ENCODE data around the gene SPIN1. TPM values are rescaled to one million over a fixed set of nuclear protein-coding genes. Genes with fewer than 3 reads are reported as not detected.

The SPIN1 gene
- total and polyA plus RNA-seq, 2 experiments from 2014 or later = 59.8 to 119 TPM

DNA sequence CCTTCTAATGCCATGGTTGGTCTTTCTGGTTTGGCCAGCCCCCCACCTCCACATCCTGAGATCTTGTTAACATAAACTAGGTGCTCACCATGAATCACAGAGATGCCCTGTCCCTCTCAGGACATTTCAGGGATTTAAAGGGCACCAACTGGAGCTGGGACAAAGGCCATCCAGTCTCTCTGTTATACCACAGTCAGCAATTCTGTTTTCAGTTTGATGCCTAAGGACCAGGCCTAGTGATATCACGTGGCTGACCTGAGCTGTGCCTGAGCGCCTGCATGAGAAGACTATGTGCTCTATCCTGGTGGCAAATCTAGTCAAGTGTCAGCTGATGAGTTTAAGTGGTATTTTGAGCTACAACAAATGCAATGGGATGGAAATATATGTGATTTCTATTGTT, 26.1 kb downstream of the SPIN1 start:
- peaks cover 100% of the 10 kb centered on the region for H3K79me2 ChIP-seq
- H3K9me2 ChIP-seq (replicated peaks; ENCODE audit: insufficient read depth) = no peaks in the 10 kb centered on the region
- no peaks in the 10 kb centered on the region for H3K36me3 ChIP-seq (replicated peaks; ENCODE audit: insufficient read depth, low read depth)
- H2AFZ ChIP-seq = no peak overlapping the region
- no peaks in the 10 kb centered on the region for H3K27me3 ChIP-seq
- peaks cover 66% of the 10 kb centered on the region for H4K20me1 ChIP-seq (ENCODE audit: insufficient read depth, poor library complexity, severe bottlenecking)
- no peak for DNase-seq (ENCODE audit: low spot score)
- H3K4me1 ChIP-seq (ENCODE audit: insufficient read depth) = peaks cover 14% of the 10 kb centered on the region
- no peak overlapping the region for H3K4me3 ChIP-seq
- no peaks in the 10 kb centered on the region for H3K9me3 ChIP-seq (ENCODE audit: low read depth)
- TF ChIP-seq, protein P1, sequence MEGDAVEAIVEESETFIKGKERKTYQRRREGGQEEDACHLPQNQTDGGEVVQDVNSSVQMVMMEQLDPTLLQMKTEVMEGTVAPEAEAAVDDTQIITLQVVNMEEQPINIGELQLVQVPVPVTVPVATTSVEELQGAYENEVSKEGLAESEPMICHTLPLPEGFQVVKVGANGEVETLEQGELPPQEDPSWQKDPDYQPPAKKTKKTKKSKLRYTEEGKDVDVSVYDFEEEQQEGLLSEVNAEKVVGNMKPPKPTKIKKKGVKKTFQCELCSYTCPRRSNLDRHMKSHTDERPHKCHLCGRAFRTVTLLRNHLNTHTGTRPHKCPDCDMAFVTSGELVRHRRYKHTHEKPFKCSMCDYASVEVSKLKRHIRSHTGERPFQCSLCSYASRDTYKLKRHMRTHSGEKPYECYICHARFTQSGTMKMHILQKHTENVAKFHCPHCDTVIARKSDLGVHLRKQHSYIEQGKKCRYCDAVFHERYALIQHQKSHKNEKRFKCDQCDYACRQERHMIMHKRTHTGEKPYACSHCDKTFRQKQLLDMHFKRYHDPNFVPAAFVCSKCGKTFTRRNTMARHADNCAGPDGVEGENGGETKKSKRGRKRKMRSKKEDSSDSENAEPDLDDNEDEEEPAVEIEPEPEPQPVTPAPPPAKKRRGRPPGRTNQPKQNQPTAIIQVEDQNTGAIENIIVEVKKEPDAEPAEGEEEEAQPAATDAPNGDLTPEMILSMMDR (IDR thresholded peaks at IDR 0.05; ENCODE audit: poor library complexity) = no peak
- TF ChIP-seq EZH2 (IDR thresholded peaks at IDR 0.05; ENCODE audit: borderline replicate concordance) (no peak), EZH2phosphoT487 (IDR thresholded peaks at IDR 0.05; ENCODE audit: low read depth, severe bottlenecking, unreplicated experiment) (no peak)
- H3K4me2 ChIP-seq = no peak overlapping the region
- no peak overlapping the region for H3K27ac ChIP-seq
- whole genome bisulfite sequencing (ENCODE audit: low lambda C conversion rate, missing lambda C conversion rate) = 96% methylated on average over 2 of the region's 2 CpGs

DNA sequence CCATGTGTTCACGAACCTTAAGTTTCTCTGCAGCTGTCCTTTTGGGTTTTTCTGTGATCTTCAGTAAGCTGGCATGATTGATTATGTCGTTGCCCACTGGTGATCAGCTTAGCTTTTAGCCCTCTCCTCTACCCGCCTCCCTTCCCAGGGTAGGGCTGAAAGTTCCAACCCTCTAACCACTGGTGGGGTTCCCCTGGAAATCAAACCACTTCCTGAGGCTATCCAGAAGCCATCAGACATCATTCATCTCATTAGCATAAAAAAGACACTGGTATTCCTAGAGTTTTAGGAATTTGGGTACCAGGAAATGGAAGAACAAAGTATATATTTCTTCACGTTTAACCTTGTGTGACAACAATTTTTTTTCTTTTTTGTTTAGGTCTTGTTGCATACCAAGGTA, 29.8 kb downstream of the SPIN1 start:
- H3K9me3 ChIP-seq (ENCODE audit: low read depth) = no peaks in the 10 kb centered on the region
- no peaks in the 10 kb centered on the region for H3K9me2 ChIP-seq (replicated peaks; ENCODE audit: insufficient read depth)
- 68% methylated on average over 4 of the region's 4 CpGs for WGBS (ENCODE audit: low lambda C conversion rate, missing lambda C conversion rate)
- peaks cover 47% of the 10 kb centered on the region for H4K20me1 ChIP-seq (ENCODE audit: insufficient read depth, poor library complexity, severe bottlenecking)
- H3K4me1 ChIP-seq (ENCODE audit: insufficient read depth) = peaks cover 20% of the 10 kb centered on the region
- H3K36me3 ChIP-seq (replicated peaks; ENCODE audit: insufficient read depth, low read depth) = peaks cover 3% of the 10 kb centered on the region
- no peak overlapping the region for H3K4me3 ChIP-seq
- no peak for TF ChIP-seq EZH2 (IDR thresholded peaks at IDR 0.05; ENCODE audit: borderline replicate concordance)
- no peak for TF ChIP-seq EZH2phosphoT487 (IDR thresholded peaks at IDR 0.05; ENCODE audit: low read depth, severe bottlenecking, unreplicated experiment)
- TF ChIP-seq, protein P1 (IDR thresholded peaks at IDR 0.05; ENCODE audit: poor library complexity) = no peak
- no peaks in the 10 kb centered on the region for H3K27me3 ChIP-seq
- DNase-seq (ENCODE audit: low spot score) = no peak
- H3K27ac ChIP-seq = peak overlapping the region; percentile 63
- H3K79me2 ChIP-seq = peaks cover 99% of the 10 kb centered on the region
- no peak overlapping the region for H3K4me2 ChIP-seq
- no peak overlapping the region for H2AFZ ChIP-seq

DNA sequence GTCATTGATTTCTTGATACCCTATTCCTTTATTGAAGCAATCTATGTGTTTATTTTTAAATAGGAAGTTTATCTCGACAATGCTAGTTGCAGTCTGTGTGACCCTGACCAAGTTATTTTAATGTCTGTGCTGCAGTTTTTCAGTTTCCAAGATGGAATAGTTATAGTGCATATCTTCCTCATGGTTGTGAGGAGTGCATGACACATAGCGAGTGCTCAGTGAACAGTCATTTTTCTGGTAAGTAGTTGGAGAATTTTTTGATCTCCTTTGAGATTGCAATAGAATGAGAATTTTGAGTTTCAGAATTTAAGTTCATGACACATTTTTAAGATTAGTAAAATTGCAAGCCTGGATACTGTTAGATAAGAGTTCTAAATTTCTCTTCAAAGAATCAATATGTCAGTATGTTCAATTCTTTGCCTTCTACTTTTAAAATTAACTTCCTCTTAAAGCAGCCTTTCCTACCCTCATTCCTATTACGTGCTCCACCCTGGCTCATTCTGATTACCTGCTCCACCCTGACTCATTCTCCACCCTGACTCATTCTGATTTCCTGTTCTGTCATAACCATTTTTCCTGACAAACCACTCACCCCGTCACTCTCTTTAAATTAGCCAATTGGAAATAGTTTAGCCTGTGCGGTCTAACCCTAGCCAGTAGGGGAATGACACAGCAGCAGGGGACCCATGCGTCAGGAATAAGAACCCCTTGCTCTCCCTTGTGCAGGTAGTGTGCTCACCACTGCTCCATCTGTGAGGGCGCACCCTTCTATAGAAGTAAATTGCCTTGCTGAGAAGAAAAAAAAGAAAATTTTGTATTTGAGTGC, 30.7 kb downstream of the SPIN1 start:
- H3K36me3 ChIP-seq (replicated peaks; ENCODE audit: insufficient read depth, low read depth) = peaks cover 3% of the 10 kb centered on the region
- H2AFZ ChIP-seq = no peak overlapping the region
- no peaks in the 10 kb centered on the region for H3K27me3 ChIP-seq
- no peaks in the 10 kb centered on the region for H3K9me3 ChIP-seq (ENCODE audit: low read depth)
- H3K4me3 ChIP-seq = no peak overlapping the region
- H3K79me2 ChIP-seq = peaks cover 99% of the 10 kb centered on the region
- peak overlapping the region; percentile 34 for H3K4me2 ChIP-seq
- WGBS (ENCODE audit: low lambda C conversion rate, missing lambda C conversion rate) = 70% methylated on average over 7 of the region's 7 CpGs
- TF ChIP-seq EZH2 (IDR thresholded peaks at IDR 0.05; ENCODE audit: borderline replicate concordance) (no peak), EZH2phosphoT487 (IDR thresholded peaks at IDR 0.05; ENCODE audit: low read depth, severe bottlenecking, unreplicated experiment) (no peak)
- TF ChIP-seq, protein P1 (IDR thresholded peaks at IDR 0.05; ENCODE audit: poor library complexity) = no peak
- DNase-seq (ENCODE audit: low spot score) = peak; percentile 29
- H3K4me1 ChIP-seq (ENCODE audit: insufficient read depth) = peaks cover 20% of the 10 kb centered on the region
- peaks cover 49% of the 10 kb centered on the region for H4K20me1 ChIP-seq (ENCODE audit: insufficient read depth, poor library complexity, severe bottlenecking)
- H3K9me2 ChIP-seq (replicated peaks; ENCODE audit: insufficient read depth) = no peaks in the 10 kb centered on the region
- H3K27ac ChIP-seq = peak overlapping the region; percentile 63

All from hepatocyte (in vitro differentiated cells).